Nephron (organoid): ENCODE data around the gene POLR2L.
A peak's percentile ranks its signal among the peaks of the same experiment; 100 is the strongest.

Experiments used
- H3K27ac Mint-ChIP-seq, 3 experiments: 2 replicates each; pipeline ENCODE4 v1.8.0; 2020; ENCODE audit warnings: mixed read lengths in 3 of 3, mild to moderate bottlenecking in 2 of 3, moderate library complexity in 1 of 3
- H3K27me3 Mint-ChIP-seq: 2 replicates; pipeline ENCODE4 v1.8.0; 2021; ENCODE audit warnings: low read depth, mild to moderate bottlenecking, moderate library complexity, mixed read lengths
- H3K36me3 Mint-ChIP-seq: 2 replicates; pipeline ENCODE4 v1.8.0; 2020; ENCODE audit warnings: low read depth, mixed read lengths
- H3K4me1 Mint-ChIP-seq: 2 replicates; pipeline ENCODE4 v1.8.0; 2020; ENCODE audit warnings: mixed read lengths
- H3K4me3 Mint-ChIP-seq, 3 experiments: 2 replicates each; pipeline ENCODE4 v1.8.0; 2020; ENCODE audit warnings: mild to moderate bottlenecking in 3 of 3, mixed read lengths in 3 of 3, moderate library complexity in 2 of 3
- H3K9me3 Mint-ChIP-seq: 2 replicates; pipeline ENCODE4 v1.8.0; 2020; ENCODE audit warnings: mixed read lengths
- CTCF ChIP-seq, 3 experiments: fragments of 200-600 bp; sonication (generic); IDR thresholded peaks; one replicate each; pipeline ENCODE4 v1.5.0; 2021; ENCODE audit warnings: antibody characterized with exemption in 3 of 3; ENCODE audit not compliant: unreplicated experiment in 3 of 3

The POLR2L gene

GRCh38 chr11:839875-840617 lies 2.3 kb downstream of the POLR2L start:
- H3K9me3 Mint-ChIP-seq: no peaks in the 10 kb centered on the region
- peaks cover 23% of the 10 kb centered on the region for H3K4me1 Mint-ChIP-seq
- TF ChIP-seq CTCF (IDR thresholded peaks at IDR 0.05; ENCODE audit: unreplicated experiment in 3 of 3): no peak
- peaks cover 12% of the 10 kb centered on the region for H3K36me3 Mint-ChIP-seq
- H3K27me3 Mint-ChIP-seq: no peaks in the 10 kb centered on the region
- peak overlapping the region; percentile 66 to 87 (median 83) for H3K27ac Mint-ChIP-seq
- peak overlapping the region; percentile 85 to 92 (median 86) for H3K4me3 Mint-ChIP-seq

DNA sequence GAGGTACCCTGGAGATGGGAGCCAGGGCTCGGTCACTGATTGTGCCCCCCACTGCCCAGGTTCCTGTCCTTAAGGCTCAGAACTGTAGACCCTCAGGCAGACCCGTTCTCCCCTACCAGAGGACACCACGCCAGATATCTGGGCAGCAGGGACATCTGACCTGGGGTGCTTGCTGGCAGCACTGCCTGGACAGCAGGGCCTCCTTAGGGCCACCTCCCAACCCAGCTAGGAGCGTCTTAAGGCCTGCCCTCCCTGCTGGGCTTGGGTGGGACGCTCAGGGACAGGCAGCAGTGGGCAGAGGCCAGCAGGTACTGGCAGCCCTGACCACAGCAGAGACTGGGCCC lies 3.1 kb downstream of the POLR2L start:
- H3K9me3 Mint-ChIP-seq: no peaks in the 10 kb centered on the region
- H3K36me3 Mint-ChIP-seq: peaks cover 12% of the 10 kb centered on the region
- peaks cover 16% of the 10 kb centered on the region for H3K4me1 Mint-ChIP-seq
- H3K4me3 Mint-ChIP-seq: peak overlapping the region in 1 of 3 experiments; percentile 68
- peak overlapping the region in 1 of 3 experiments; percentile 52 for H3K27ac Mint-ChIP-seq
- no peak for TF ChIP-seq CTCF (IDR thresholded peaks at IDR 0.05; ENCODE audit: unreplicated experiment in 3 of 3)
- H3K27me3 Mint-ChIP-seq: no peaks in the 10 kb centered on the region

GRCh38 chr11:838441-839279 lies 3.7 kb downstream of the POLR2L start:
- TF ChIP-seq CTCF (IDR thresholded peaks at IDR 0.05; ENCODE audit: unreplicated experiment in 3 of 3): peak in 2 of 3 experiments; percentile 18 to 26
- Mint-ChIP-seq H3K27ac (peak overlapping the region; percentile 25 to 63 (median 35)), H3K27me3 (no peaks in the 10 kb centered on the region), H3K4me1 (peaks cover 16% of the 10 kb centered on the region), H3K9me3 (no peaks in the 10 kb centered on the region), H3K36me3 (peaks cover 12% of the 10 kb centered on the region), H3K4me3 (peak overlapping the region; percentile 59 to 74 (median 68))

- H3K4me3 Mint-ChIP-seq: peak overlapping the region in 1 of 3 experiments; percentile 74
- peaks cover 16% of the 10 kb centered on the region for H3K4me1 Mint-ChIP-seq
- no peak overlapping the region for H3K27ac Mint-ChIP-seq
- no peaks in the 10 kb centered on the region for H3K9me3 Mint-ChIP-seq
- no peak for TF ChIP-seq CTCF (IDR thresholded peaks at IDR 0.05; ENCODE audit: unreplicated experiment in 3 of 3)
- peaks cover 12% of the 10 kb centered on the region for H3K36me3 Mint-ChIP-seq
- no peaks in the 10 kb centered on the region for H3K27me3 Mint-ChIP-seq
Observed at GRCh38 chr11:837990-838307, 4.4 kb downstream of the POLR2L start.

GRCh38 chr11:837189-837989 lies 4.9 kb downstream of the POLR2L start:
- Mint-ChIP-seq H3K4me3 (no peak overlapping the region), H3K36me3 (peaks cover 12% of the 10 kb centered on the region), H3K27me3 (no peaks in the 10 kb centered on the region), H3K9me3 (no peaks in the 10 kb centered on the region), H3K27ac (no peak overlapping the region), H3K4me1 (peaks cover 16% of the 10 kb centered on the region)
- TF ChIP-seq CTCF (IDR thresholded peaks at IDR 0.05; ENCODE audit: unreplicated experiment in 3 of 3): no peak
